ENCODE data around the gene BMP7. TPM values are rescaled to one million over a fixed set of nuclear protein-coding genes. Genes with fewer than 3 reads are reported as not detected.

BMP7 gene
- total RNA-seq, 1 experiment from 2014 or later = 7.5 TPM

DNA sequence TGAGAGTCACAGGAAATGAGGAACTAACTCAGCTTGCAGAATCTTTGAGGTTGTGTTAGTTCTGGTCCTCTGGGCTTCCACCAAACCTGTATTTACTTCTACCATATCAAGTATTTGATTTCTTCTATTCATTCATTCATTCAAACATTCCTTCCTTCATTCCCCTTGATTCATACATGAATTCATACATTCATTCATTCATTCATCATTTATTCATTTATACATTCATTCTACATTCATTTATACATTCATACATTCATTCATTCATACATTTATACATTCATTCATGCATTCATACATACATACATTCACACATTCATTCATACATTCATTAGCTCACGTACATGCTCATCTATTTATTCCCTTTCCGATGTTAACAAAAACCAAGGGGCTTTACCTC, 120.3 kb downstream of the BMP7 start:
- no peak overlapping the region for H3K4me3 ChIP-seq (ENCODE audit: low read depth, low read length, poor library complexity, severe bottlenecking)
- TF ChIP-seq EZH2 (IDR thresholded peaks at IDR 0.05; ENCODE audit: borderline replicate concordance, low read depth, low read length, poor library complexity, severe bottlenecking) = no peak
- TF ChIP-seq, protein P1, sequence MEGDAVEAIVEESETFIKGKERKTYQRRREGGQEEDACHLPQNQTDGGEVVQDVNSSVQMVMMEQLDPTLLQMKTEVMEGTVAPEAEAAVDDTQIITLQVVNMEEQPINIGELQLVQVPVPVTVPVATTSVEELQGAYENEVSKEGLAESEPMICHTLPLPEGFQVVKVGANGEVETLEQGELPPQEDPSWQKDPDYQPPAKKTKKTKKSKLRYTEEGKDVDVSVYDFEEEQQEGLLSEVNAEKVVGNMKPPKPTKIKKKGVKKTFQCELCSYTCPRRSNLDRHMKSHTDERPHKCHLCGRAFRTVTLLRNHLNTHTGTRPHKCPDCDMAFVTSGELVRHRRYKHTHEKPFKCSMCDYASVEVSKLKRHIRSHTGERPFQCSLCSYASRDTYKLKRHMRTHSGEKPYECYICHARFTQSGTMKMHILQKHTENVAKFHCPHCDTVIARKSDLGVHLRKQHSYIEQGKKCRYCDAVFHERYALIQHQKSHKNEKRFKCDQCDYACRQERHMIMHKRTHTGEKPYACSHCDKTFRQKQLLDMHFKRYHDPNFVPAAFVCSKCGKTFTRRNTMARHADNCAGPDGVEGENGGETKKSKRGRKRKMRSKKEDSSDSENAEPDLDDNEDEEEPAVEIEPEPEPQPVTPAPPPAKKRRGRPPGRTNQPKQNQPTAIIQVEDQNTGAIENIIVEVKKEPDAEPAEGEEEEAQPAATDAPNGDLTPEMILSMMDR (conservative IDR thresholded peaks at IDR 0.05; ENCODE audit: low read depth, low read length) = no peak
- H3K27ac ChIP-seq (ENCODE audit: low read depth, low read length, poor library complexity, severe bottlenecking) = no peak overlapping the region
- intact Hi-C loops (cut with micrococcal nuclease; ENCODE audit: unreplicated experiment) = no loop called here
- H3K27me3 ChIP-seq (replicated peaks; ENCODE audit: insufficient read depth, low read depth, low read length, poor library complexity) = peaks cover 45% of the 10 kb centered on the region
- DNase-seq (ENCODE audit: low spot score) = no peak
- ChIA-PET CTCF (no interaction called here), POLR2A (ENCODE audit: low non-redundant PET) (no interaction called here)
- BruUV-seq (replicated peaks) = no TSS peak
- no peaks in the 10 kb centered on the region for H3K4me1 ChIP-seq (ENCODE audit: insufficient read depth, low read length, poor library complexity, severe bottlenecking)
- no peaks in the 10 kb centered on the region for H3K36me3 ChIP-seq (ENCODE audit: insufficient read depth, low read length, poor library complexity, severe bottlenecking)
- H3K9me3 ChIP-seq (ENCODE audit: low read depth, low read length, poor library complexity, severe bottlenecking) = no peaks in the 10 kb centered on the region

DNA sequence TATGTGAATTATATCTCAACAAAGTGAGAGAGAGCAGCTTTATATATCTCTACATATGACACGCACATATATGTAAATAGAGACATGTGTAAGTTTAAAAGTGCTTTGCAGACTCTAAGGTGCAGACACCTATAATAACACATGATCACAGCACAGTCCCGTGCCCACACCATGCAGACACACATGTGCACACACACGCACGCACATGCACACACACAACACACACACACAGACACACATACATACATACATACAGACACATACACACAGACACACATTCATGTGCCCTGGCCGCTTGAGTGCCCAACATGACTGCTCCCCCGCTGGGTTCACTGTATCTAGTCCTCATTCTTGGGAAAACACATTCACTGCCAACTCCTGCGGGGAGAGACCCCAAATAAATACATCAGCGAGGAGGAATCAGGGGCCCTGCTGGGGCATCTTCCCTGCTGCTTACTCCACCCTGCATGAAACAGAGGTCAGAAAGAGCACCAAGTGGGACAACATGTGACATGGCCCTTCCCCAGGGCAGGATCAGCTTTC, 121.3 kb downstream of the BMP7 start:
- no TSS peak for BruUV-seq (replicated peaks)
- Histone ChIP-seq H3K36me3 (ENCODE audit: insufficient read depth, low read length, poor library complexity, severe bottlenecking) (no peaks in the 10 kb centered on the region), H3K4me3 (ENCODE audit: low read depth, low read length, poor library complexity, severe bottlenecking) (no peak overlapping the region), H3K4me1 (ENCODE audit: insufficient read depth, low read length, poor library complexity, severe bottlenecking) (no peaks in the 10 kb centered on the region), H3K27ac (ENCODE audit: low read depth, low read length, poor library complexity, severe bottlenecking) (no peak overlapping the region), H3K27me3 (replicated peaks; ENCODE audit: insufficient read depth, low read depth, low read length, poor library complexity) (peaks cover 39% of the 10 kb centered on the region), H3K9me3 (ENCODE audit: low read depth, low read length, poor library complexity, severe bottlenecking) (no peaks in the 10 kb centered on the region)
- no peak for DNase-seq (ENCODE audit: low spot score)
- POLR2A ChIA-PET (ENCODE audit: low non-redundant PET) = no interaction called here
- intact Hi-C loops (cut with micrococcal nuclease; ENCODE audit: unreplicated experiment) = no loop called here
- no peak for TF ChIP-seq EZH2 (IDR thresholded peaks at IDR 0.05; ENCODE audit: borderline replicate concordance, low read depth, low read length, poor library complexity, severe bottlenecking)
- TF ChIP-seq, protein P1 (conservative IDR thresholded peaks at IDR 0.05; ENCODE audit: low read depth, low read length) = no peak
- CTCF ChIA-PET = no interaction called here

DNA sequence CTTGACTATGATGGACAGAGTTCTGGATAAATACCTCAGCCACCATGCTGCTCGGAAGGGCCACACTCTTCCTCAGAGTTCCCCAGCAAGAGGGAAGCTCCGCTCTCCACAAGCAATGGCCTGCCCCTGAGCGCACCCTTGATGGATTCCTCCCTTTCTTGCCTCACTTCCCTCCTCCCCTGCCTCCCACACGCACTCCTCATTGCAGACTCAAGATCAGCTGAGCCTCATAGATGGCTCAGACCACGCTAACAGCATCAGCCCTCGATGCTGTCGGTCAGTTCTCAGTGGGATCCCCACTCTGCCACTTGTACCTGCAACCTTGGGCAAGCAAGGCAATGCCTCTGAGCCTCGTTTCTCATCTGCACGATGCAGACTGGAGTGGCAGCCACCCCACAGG, 123.3 kb downstream of the BMP7 start:
- no peak for DNase-seq (ENCODE audit: low spot score)
- Histone ChIP-seq H3K27me3 (replicated peaks; ENCODE audit: insufficient read depth, low read depth, low read length, poor library complexity) (peaks cover 21% of the 10 kb centered on the region), H3K9me3 (ENCODE audit: low read depth, low read length, poor library complexity, severe bottlenecking) (no peaks in the 10 kb centered on the region), H3K4me1 (ENCODE audit: insufficient read depth, low read length, poor library complexity, severe bottlenecking) (no peaks in the 10 kb centered on the region), H3K4me3 (ENCODE audit: low read depth, low read length, poor library complexity, severe bottlenecking) (no peak overlapping the region), H3K36me3 (ENCODE audit: insufficient read depth, low read length, poor library complexity, severe bottlenecking) (no peaks in the 10 kb centered on the region), H3K27ac (ENCODE audit: low read depth, low read length, poor library complexity, severe bottlenecking) (no peak overlapping the region)
- ChIA-PET POLR2A (ENCODE audit: low non-redundant PET) (no interaction called here), CTCF (no interaction called here)
- no TSS peak for BruUV-seq (replicated peaks)
- TF ChIP-seq EZH2 (IDR thresholded peaks at IDR 0.05; ENCODE audit: borderline replicate concordance, low read depth, low read length, poor library complexity, severe bottlenecking) = no peak
- TF ChIP-seq, protein P1 (conservative IDR thresholded peaks at IDR 0.05; ENCODE audit: low read depth, low read length) = no peak
- intact Hi-C loops (cut with micrococcal nuclease; ENCODE audit: unreplicated experiment) = no loop called here

All from A673 (cell line).